Trophoblast cell (in vitro differentiated cells and primary cell): ENCODE data around the gene DCDC2C.

ENCODE experiments used
- DNase-seq, 2 donors: peaks; one replicate each; pipeline ENCODE4 v3.0.0-alpha.2; 2016
- H2AFZ ChIP-seq: 2 replicates; pipeline ENCODE4 v1.6.1; 2013; ENCODE audit warnings: low read length, moderate library complexity, mild to moderate bottlenecking; ENCODE audit not compliant: insufficient read depth, poor library complexity
- H2AK5ac ChIP-seq: 2 replicates; pipeline ENCODE4 v1.6.1; 2013; ENCODE audit warnings: mild to moderate bottlenecking, low read length
- H2BK120ac ChIP-seq: 2 replicates; pipeline ENCODE4 v1.6.1; 2013; ENCODE audit warnings: low read length, mild to moderate bottlenecking, moderate library complexity; ENCODE audit not compliant: insufficient read depth, poor library complexity
- H2BK12ac ChIP-seq: 2 replicates; pipeline ENCODE4 v1.6.1; 2013; ENCODE audit warnings: mild to moderate bottlenecking, low read length, moderate library complexity
- H2BK5ac ChIP-seq: 2 replicates; pipeline ENCODE4 v1.6.1; 2013; ENCODE audit warnings: low read length, low read depth, moderate library complexity, mild to moderate bottlenecking; ENCODE audit not compliant: poor library complexity
- H3K14ac ChIP-seq: 2 replicates; pipeline ENCODE4 v1.6.1; 2013; ENCODE audit warnings: mild to moderate bottlenecking, low read length
- H3K18ac ChIP-seq: 2 replicates; pipeline ENCODE4 v1.6.1; 2013; ENCODE audit warnings: mild to moderate bottlenecking, low read length
- H3K23ac ChIP-seq: 2 replicates; pipeline ENCODE4 v1.6.1; 2013; ENCODE audit warnings: low read length
- H3K27ac ChIP-seq: 2 replicates; pipeline ENCODE4 v1.5.1; 2013; ENCODE audit warnings: low read depth, mild to moderate bottlenecking, inconsistent platforms, low read length, moderate library complexity
- H3K27me3 ChIP-seq: 2 replicates; pipeline ENCODE4 v1.6.1; 2013; ENCODE audit warnings: inconsistent platforms, mild to moderate bottlenecking, low read length, moderate library complexity; ENCODE audit not compliant: insufficient read depth
- H3K36me3 ChIP-seq, 2 experiments: 1 replicate in 1 of 2; 2 replicates in 1 of 2; pipeline ENCODE4 v1.6.1; 2013; ENCODE audit warnings: low read length in 2 of 2, mild to moderate bottlenecking in 2 of 2, moderate library complexity in 1 of 2; ENCODE audit not compliant: insufficient read depth in 2 of 2, control insufficient read depth in 1 of 2
- H3K4ac ChIP-seq: 2 replicates; pipeline ENCODE4 v1.6.1; 2013; ENCODE audit warnings: low read depth, mild to moderate bottlenecking, low read length, moderate library complexity
- H3K4me1 ChIP-seq, 2 experiments: 1 replicate in 1 of 2; 2 replicates in 1 of 2; pipeline ENCODE4 v1.6.1; 2013; ENCODE audit warnings: low read length in 2 of 2, mild to moderate bottlenecking in 2 of 2, moderate library complexity in 1 of 2; ENCODE audit not compliant: insufficient read depth in 2 of 2, control insufficient read depth in 1 of 2
- H3K4me2 ChIP-seq: 2 replicates; pipeline ENCODE4 v1.6.1; 2013; ENCODE audit warnings: inconsistent platforms, mild to moderate bottlenecking, low read length, moderate library complexity
- H3K4me3 ChIP-seq: 2 replicates; pipeline ENCODE4 v1.5.1; 2013; ENCODE audit warnings: mild to moderate bottlenecking, low read depth, low read length, inconsistent platforms
- H3K79me1 ChIP-seq: one replicate; pipeline ENCODE4 v1.6.1; 2013; ENCODE audit warnings: low read length
- H3K79me2 ChIP-seq: 2 replicates; pipeline ENCODE4 v1.6.1; 2013; ENCODE audit warnings: low read length, mild to moderate bottlenecking; ENCODE audit not compliant: control insufficient read depth, insufficient read depth, poor library complexity
- H3K9ac ChIP-seq: 2 replicates; pipeline ENCODE4 v1.6.1; 2013; ENCODE audit warnings: mild to moderate bottlenecking, low read length
- H3K9me3 ChIP-seq: 2 replicates; pipeline ENCODE4 v1.6.1; 2013; ENCODE audit warnings: low read depth, mild to moderate bottlenecking, control low read depth, inconsistent platforms, low read length; ENCODE audit not compliant: insufficient read depth
- H4K12ac ChIP-seq: 2 replicates; pipeline ENCODE4 v1.6.1; 2013; ENCODE audit warnings: low read depth, mild to moderate bottlenecking, low read length, moderate library complexity
- H4K8ac ChIP-seq: 2 replicates; pipeline ENCODE4 v1.6.1; 2013; ENCODE audit warnings: low read depth, mild to moderate bottlenecking, low read length, moderate library complexity
- H4K91ac ChIP-seq: one replicate; pipeline ENCODE4 v1.6.1; 2013; ENCODE audit warnings: low read depth, mild to moderate bottlenecking, low read length, moderate library complexity
- WGBS: extraction: QIAGEN DNeasy Blood & Tissue Kit; methylation state at CpG from one replicate; pipeline ENCODE4 v1.1.7; 2013; ENCODE audit warnings: missing lambda C conversion rate; ENCODE audit not compliant: insufficient read length, insufficient coverage; ENCODE audit errors: extremely low coverage; 5-methylcytosine and 5-hydroxymethylcytosine counted together

The DCDC2C gene

GRCh38 chr2:3838348-3838747 is 135.0 kb downstream of the DCDC2C start:
- Histone ChIP-seq H3K4ac (no peak overlapping the region), H3K27me3 (no peaks in the 10 kb centered on the region), H2BK5ac (no peak overlapping the region), H3K18ac (no peak overlapping the region), H4K8ac (no peak overlapping the region), H3K9me3 (peaks cover 2% of the 10 kb centered on the region), H3K27ac (no peak overlapping the region), H4K91ac (no peak overlapping the region), H3K4me2 (no peak overlapping the region), H4K12ac (no peak overlapping the region), H3K14ac (no peak overlapping the region), H2BK120ac (no peak overlapping the region), H3K4me3 (no peak overlapping the region), H3K9ac (peak overlapping the region; percentile 30), H3K23ac (no peak overlapping the region), H2AK5ac (no peak overlapping the region), H2AFZ (no peak overlapping the region), H3K4me1 (no peaks in the 10 kb centered on the region), H3K79me2 (no peaks in the 10 kb centered on the region), H2BK12ac (no peak overlapping the region), H3K79me1 (no peaks in the 10 kb centered on the region), H3K36me3 (no peaks in the 10 kb centered on the region)
- DNase-seq = no peak
- no CpG with 5 or more reads among the region's 3 CpGs for WGBS

GRCh38 chr2:3839476-3839875 is 136.1 kb downstream of the DCDC2C start:
- no peaks in the 10 kb centered on the region for H3K27me3 ChIP-seq
- peaks cover 4% of the 10 kb centered on the region for H3K9me3 ChIP-seq
- H4K91ac ChIP-seq = no peak overlapping the region
- H2AFZ ChIP-seq = no peak overlapping the region
- no peak overlapping the region for H3K18ac ChIP-seq
- H3K9ac ChIP-seq = no peak overlapping the region
- H3K36me3 ChIP-seq = no peaks in the 10 kb centered on the region
- no peak overlapping the region for H3K4me3 ChIP-seq
- no peak overlapping the region for H3K23ac ChIP-seq
- H2BK12ac ChIP-seq = no peak overlapping the region
- WGBS = no CpG with 5 or more reads among the region's 8 CpGs
- no peak overlapping the region for H3K4me2 ChIP-seq
- H4K8ac ChIP-seq = no peak overlapping the region
- H3K27ac ChIP-seq = no peak overlapping the region
- no peak overlapping the region for H2BK5ac ChIP-seq
- H3K79me2 ChIP-seq = no peaks in the 10 kb centered on the region
- H3K79me1 ChIP-seq = no peaks in the 10 kb centered on the region
- no peak overlapping the region for H4K12ac ChIP-seq
- H2AK5ac ChIP-seq = no peak overlapping the region
- no peak overlapping the region for H2BK120ac ChIP-seq
- no peak overlapping the region for H3K14ac ChIP-seq
- no peak overlapping the region for H3K4ac ChIP-seq
- H3K4me1 ChIP-seq = no peaks in the 10 kb centered on the region
- DNase-seq = peak; percentile 72 to 90

- Histone ChIP-seq H2BK12ac (no peak overlapping the region), H4K8ac (no peak overlapping the region), H3K4me3 (no peak overlapping the region), H3K18ac (no peak overlapping the region), H4K91ac (no peak overlapping the region), H3K36me3 (no peaks in the 10 kb centered on the region), H3K9ac (no peak overlapping the region), H4K12ac (no peak overlapping the region), H3K4me2 (no peak overlapping the region), H3K4ac (no peak overlapping the region), H2BK5ac (no peak overlapping the region), H3K79me2 (no peaks in the 10 kb centered on the region), H3K14ac (no peak overlapping the region), H2BK120ac (no peak overlapping the region), H3K79me1 (no peaks in the 10 kb centered on the region), H3K27ac (no peak overlapping the region), H3K23ac (no peak overlapping the region), H2AK5ac (no peak overlapping the region), H3K27me3 (no peaks in the 10 kb centered on the region), H2AFZ (no peak overlapping the region), H3K4me1 (no peaks in the 10 kb centered on the region), H3K9me3 (peaks cover 4% of the 10 kb centered on the region)
- WGBS = no CpG with 5 or more reads among the region's 15 CpGs
- DNase-seq = no peak
Observed at GRCh38 chr2:3840611-3841155, 137.3 kb downstream of the DCDC2C start.

- no peak overlapping the region for H3K18ac ChIP-seq
- H4K8ac ChIP-seq = no peak overlapping the region
- no peak overlapping the region for H3K9ac ChIP-seq
- no peaks in the 10 kb centered on the region for H3K4me1 ChIP-seq
- WGBS = no CpG with 5 or more reads among the region's 9 CpGs
- no peak overlapping the region for H2BK5ac ChIP-seq
- no peak overlapping the region for H4K12ac ChIP-seq
- no peaks in the 10 kb centered on the region for H3K27me3 ChIP-seq
- H3K4me2 ChIP-seq = no peak overlapping the region
- H2BK12ac ChIP-seq = no peak overlapping the region
- no peaks in the 10 kb centered on the region for H3K79me2 ChIP-seq
- H3K79me1 ChIP-seq = no peaks in the 10 kb centered on the region
- H2AFZ ChIP-seq = no peak overlapping the region
- no peak overlapping the region for H2BK120ac ChIP-seq
- H3K9me3 ChIP-seq = peaks cover 4% of the 10 kb centered on the region
- no peak overlapping the region for H4K91ac ChIP-seq
- H3K14ac ChIP-seq = no peak overlapping the region
- H3K4ac ChIP-seq = no peak overlapping the region
- no peak overlapping the region for H3K4me3 ChIP-seq
- no peak overlapping the region for H3K27ac ChIP-seq
- no peak for DNase-seq
- no peaks in the 10 kb centered on the region for H3K36me3 ChIP-seq
- no peak overlapping the region for H3K23ac ChIP-seq
- H2AK5ac ChIP-seq = no peak overlapping the region
Observed at GRCh38 chr2:3847397-3848052, 144.2 kb downstream of the DCDC2C start.
